ENCODE results near the gene EXOSC1.
"Not testable (repeated sequence)": the region's sequence is repeated elsewhere in the genome, so short reads cannot be mapped to it uniquely, and the experiment has no call there.

The EXOSC1 gene

DNA sequence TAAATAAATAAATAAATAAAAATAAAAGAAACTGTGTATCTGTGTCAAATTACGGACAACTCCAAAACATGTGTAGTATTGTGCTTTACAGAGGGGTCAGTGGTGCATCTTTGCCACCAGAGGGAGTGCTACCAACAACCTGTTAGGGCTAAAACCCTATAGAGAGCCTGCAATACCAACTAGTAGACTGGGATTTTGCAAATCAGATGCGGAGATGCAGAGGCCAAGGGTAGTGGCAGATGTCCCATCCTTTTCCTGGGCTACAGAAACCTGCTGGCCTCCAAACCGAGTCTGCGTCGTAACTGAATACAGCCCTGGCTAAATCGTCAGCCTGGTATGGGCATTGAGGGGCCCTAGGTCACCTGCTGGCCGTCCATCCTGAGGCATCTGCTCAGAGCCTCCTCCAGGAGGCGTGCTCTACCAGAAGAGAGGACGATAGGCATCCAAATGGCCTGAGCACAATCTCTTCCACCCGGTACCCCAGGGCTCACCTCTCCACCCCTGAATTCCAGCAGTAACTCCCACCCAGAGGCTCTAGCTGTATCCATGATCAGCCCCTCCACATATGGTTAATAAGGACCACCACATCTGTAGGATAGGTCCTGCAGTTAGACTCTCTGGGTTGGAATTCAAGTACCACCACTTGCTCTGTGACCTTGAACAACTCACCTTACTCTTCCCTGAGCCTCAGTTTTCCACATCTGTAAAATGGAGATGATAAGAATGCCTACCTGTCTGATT is 38.4 kb downstream of the EXOSC1 start:
- peak; percentile 90 for TF ChIP-seq CTCF (IDR thresholded peaks at IDR 0.05)
- Histone ChIP-seq H3K4me3 (ENCODE audit: low read depth in 1 of 2, low read length in 1 of 2) (peak overlapping the region; percentile 54 to 63), H3K4me1 (ENCODE audit: control insufficient read depth in 1 of 2, insufficient read depth in 1 of 2, low read depth in 1 of 2, low read length in 1 of 2) (peaks cover 94 to 99% of the 10 kb centered on the region in 2 experiments), H3K36me3 (no peaks in the 10 kb centered on the region), H3K27ac (peak overlapping the region; percentile 97), H3K27me3 (no peaks in the 10 kb centered on the region), H3K9me3 (no peaks in the 10 kb centered on the region)

DNA sequence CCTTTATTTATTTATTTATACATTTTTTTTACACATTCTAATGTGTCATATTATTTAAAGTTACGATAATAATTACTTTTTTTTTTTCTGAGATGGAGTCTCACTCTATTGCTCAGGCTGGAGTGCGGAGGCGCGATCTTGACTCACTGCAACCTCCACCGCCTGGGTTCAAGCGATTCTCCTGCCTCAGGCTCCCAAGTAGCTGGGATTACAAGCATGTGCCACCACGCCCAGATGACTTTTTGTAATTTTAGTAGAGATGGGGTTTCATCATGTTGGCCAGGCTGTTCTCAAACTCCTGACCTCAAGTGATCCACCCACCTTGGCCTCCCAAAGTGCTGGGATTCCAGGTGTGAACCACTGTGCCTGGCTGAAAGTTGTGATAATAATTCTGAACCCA is 39.3 kb downstream of the EXOSC1 start:
- peak overlapping the region; percentile 54 to 63 for H3K4me3 ChIP-seq (ENCODE audit: low read depth in 1 of 2, low read length in 1 of 2)
- not testable (repeated sequence) for H3K27me3 ChIP-seq, H3K36me3 ChIP-seq, H3K9me3 ChIP-seq
- peak overlapping the region; percentile 97 for H3K27ac ChIP-seq
- peaks cover 94 to 99% of the 10 kb centered on the region in 2 experiments for H3K4me1 ChIP-seq (ENCODE audit: control insufficient read depth in 1 of 2, insufficient read depth in 1 of 2, low read depth in 1 of 2, low read length in 1 of 2)

GRCh38 chr10:97406064-97406463 is 39.7 kb downstream of the EXOSC1 start:
- no peaks in the 10 kb centered on the region for H3K36me3 ChIP-seq
- no peaks in the 10 kb centered on the region for H3K9me3 ChIP-seq
- H3K27ac ChIP-seq, result peak overlapping the region; percentile 97
- peak overlapping the region; percentile 54 to 63 for H3K4me3 ChIP-seq (ENCODE audit: low read depth in 1 of 2, low read length in 1 of 2)
- peak; percentile 45 for TF ChIP-seq CTCF (IDR thresholded peaks at IDR 0.05)
- peaks cover 94 to 98% of the 10 kb centered on the region in 2 experiments for H3K4me1 ChIP-seq (ENCODE audit: control insufficient read depth in 1 of 2, insufficient read depth in 1 of 2, low read depth in 1 of 2, low read length in 1 of 2)
- H3K27me3 ChIP-seq, result no peaks in the 10 kb centered on the region

GRCh38 chr10:97404044-97404443 is 41.8 kb downstream of the EXOSC1 start:
- Histone ChIP-seq H3K27ac (peak overlapping the region; percentile 97), H3K4me3 (ENCODE audit: low read depth in 1 of 2, low read length in 1 of 2) (no peak overlapping the region), H3K36me3 (no peaks in the 10 kb centered on the region), H3K27me3 (no peaks in the 10 kb centered on the region), H3K9me3 (no peaks in the 10 kb centered on the region), H3K4me1 (ENCODE audit: control insufficient read depth in 1 of 2, insufficient read depth in 1 of 2, low read depth in 1 of 2, low read length in 1 of 2) (peaks cover 97 to 98% of the 10 kb centered on the region in 2 experiments)
- TF ChIP-seq CTCF (IDR thresholded peaks at IDR 0.05), result no peak

DNA sequence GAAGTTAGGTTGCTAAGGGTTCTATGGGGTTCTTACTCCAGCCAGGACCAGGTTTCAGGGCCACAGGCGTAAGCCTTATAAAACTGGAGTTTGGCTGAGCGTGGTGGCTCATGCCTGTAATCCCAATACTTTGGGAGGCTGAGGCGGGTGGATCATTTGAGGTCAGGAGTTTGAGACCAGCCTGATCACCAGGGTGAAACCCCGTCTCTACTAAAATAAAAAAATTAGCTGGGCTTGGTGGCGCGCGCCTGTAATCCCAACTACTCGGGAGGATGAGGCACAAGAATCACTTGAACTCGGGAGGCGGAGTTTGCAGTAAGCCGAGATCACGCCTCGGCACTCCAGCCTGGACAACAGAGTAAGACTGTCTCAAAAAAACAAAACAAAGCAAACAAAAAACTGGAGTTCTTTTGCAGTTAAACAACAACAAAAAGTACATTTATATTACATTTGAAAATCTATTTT is 44.3 kb downstream of the EXOSC1 start:
- Histone ChIP-seq H3K4me1 (ENCODE audit: control insufficient read depth in 1 of 2, insufficient read depth in 1 of 2, low read depth in 1 of 2, low read length in 1 of 2) (peaks cover 74% of the 10 kb centered on the region in 2 experiments), H3K27me3 (no peaks in the 10 kb centered on the region), H3K36me3 (no peaks in the 10 kb centered on the region), H3K9me3 (no peaks in the 10 kb centered on the region), H3K4me3 (ENCODE audit: low read depth in 1 of 2, low read length in 1 of 2) (peak overlapping the region; percentile 84 to 88), H3K27ac (peak overlapping the region; percentile 97)
- TF ChIP-seq CTCF (IDR thresholded peaks at IDR 0.05), result no peak

GRCh38 chr10:97400665-97401454 is 44.9 kb downstream of the EXOSC1 start, which contains the start of gene RRP12:
Gene RRP12, minus strand, starts transcription at chr10:97401340. Its CDS starts 109 bp downstream, at chr10:97401231.
- Histone ChIP-seq H3K27ac (peak within 1 kb of the TSS; percentile 97), H3K9me3 (no peaks in the 10 kb centered on the region), H3K4me3 (ENCODE audit: low read depth in 1 of 2, low read length in 1 of 2) (peak within 1 kb of the TSS; percentile 84 to 88), H3K27me3 (no peaks in the 10 kb centered on the region), H3K36me3 (peaks cover 5% of the 10 kb centered on the region), H3K4me1 (ENCODE audit: control insufficient read depth in 1 of 2, insufficient read depth in 1 of 2, low read depth in 1 of 2, low read length in 1 of 2) (peaks cover 67 to 68% of the 10 kb centered on the region in 2 experiments)
- TF ChIP-seq CTCF (IDR thresholded peaks at IDR 0.05), result peak; percentile 49
